H1 (cell line): ENCODE data around the gene BCAP31. TPM values are rescaled to one million over a fixed set of nuclear protein-coding genes. Genes with fewer than 3 reads are reported as not detected.

ENCODE experiments used
- CTCF ChIA-PET: fragments of 300-600 bp; sonication (Branson Sonifier 250); formaldehyde crosslinking; loops from one replicate; lab custom pipeline; 2021; ENCODE audit not compliant: partially characterized antibody; lab: Charles Lee
- POLR2A ChIA-PET: fragments of 300-600 bp; sonication (Branson Sonifier 250); formaldehyde crosslinking; loops from one replicate; lab custom pipeline; 2021; ENCODE audit warnings: inconsistent platforms; ENCODE audit not compliant: partially characterized antibody; lab: Charles Lee
- DNase-seq, 2 experiments: peaks; one replicate each; pipeline versions ENCODE4 v3.0.0 to v3.0.0-alpha.2; 2010 to 2022; ENCODE audit warnings: low spot score in 2 of 2, low read depth in 1 of 2, mixed read lengths in 1 of 2
- FAIRE-seq: peaks from 2 replicates; lab custom pipeline; 2011; peaks lifted over from hg19 to GRCh38; lab: Jason Lieb, UNC
- H2AFZ ChIP-seq: 2 replicates; pipeline ENCODE4 v1.8.1; 2012; ENCODE audit warnings: low read length, inconsistent platforms
- H2AK5ac ChIP-seq: 2 replicates; pipeline ENCODE4 v1.6.1; 2013; ENCODE audit warnings: low read depth, low read length
- H2BK120ac ChIP-seq: replicated peaks from 2 replicates; pipeline ENCODE3; 2013; ENCODE audit warnings: low read depth, low read length, inconsistent platforms
- H2BK12ac ChIP-seq: 2 replicates; pipeline ENCODE4 v1.6.1; 2013; ENCODE audit warnings: low read depth, low read length
- H2BK15ac ChIP-seq: 2 replicates; pipeline ENCODE4 v1.6.1; 2013; ENCODE audit warnings: low read length
- H2BK20ac ChIP-seq: 2 replicates; pipeline ENCODE4 v1.6.1; 2013; ENCODE audit warnings: low read length
- H2BK5ac ChIP-seq: 2 replicates; pipeline ENCODE4 v1.6.1; 2013; ENCODE audit warnings: low read depth, low read length
- H3K14ac ChIP-seq: 2 replicates; pipeline ENCODE4 v1.6.1; 2013; ENCODE audit warnings: inconsistent platforms; ENCODE audit not compliant: insufficient read length
- H3K18ac ChIP-seq: 2 replicates; pipeline ENCODE4 v1.6.1; 2013; ENCODE audit warnings: low read length; ENCODE audit errors: extremely low read depth
- H3K23ac ChIP-seq: 2 replicates; pipeline ENCODE4 v1.6.1; 2013; ENCODE audit warnings: inconsistent platforms; ENCODE audit not compliant: insufficient read length
- H3K23me2 ChIP-seq: 2 replicates; pipeline ENCODE4 v1.6.1; 2013; ENCODE audit warnings: low read depth, low read length
- H3K27ac ChIP-seq: 2 replicates; pipeline ENCODE4 v1.6.1; 2011; ENCODE audit warnings: low read depth, low read length, inconsistent platforms
- H3K27me3 ChIP-seq, 4 experiments: replicated peaks in 1 of 4; 1 replicate in 1 of 4; 2 replicates in 3 of 4; pipeline versions ENCODE4 v1.6.1 to v1.8.1; 2011 to 2013; ENCODE audit warnings: low read length in 3 of 4, mild to moderate bottlenecking in 3 of 4, inconsistent platforms in 2 of 4, mixed read lengths in 2 of 4, moderate library complexity in 1 of 4; ENCODE audit not compliant: control insufficient read depth in 3 of 4, insufficient read depth in 3 of 4; ENCODE audit errors: extremely low read depth in 1 of 4
- H3K36me3 ChIP-seq, 4 experiments: 2 replicates each; pipeline versions ENCODE4 v1.6.1 to v1.8.1; 2011 to 2013; ENCODE audit warnings: mild to moderate bottlenecking in 4 of 4, low read length in 3 of 4, moderate library complexity in 2 of 4, control low read depth in 1 of 4, inconsistent platforms in 1 of 4; ENCODE audit not compliant: insufficient read depth in 4 of 4, control insufficient read depth in 2 of 4
- H3K4ac ChIP-seq: replicated peaks from 2 replicates; pipeline ENCODE3; 2013; ENCODE audit warnings: low read length, low read depth, mixed read lengths, inconsistent platforms; ENCODE audit not compliant: insufficient read length
- H3K4me1 ChIP-seq, 4 experiments: replicated peaks in 1 of 4; 1 replicate in 1 of 4; 2 replicates in 3 of 4; pipeline versions ENCODE4 v1.6.1 to v1.8.1; 2011 to 2013; ENCODE audit warnings: low read length in 3 of 4, inconsistent platforms in 2 of 4, mixed read lengths in 1 of 4; ENCODE audit not compliant: insufficient read depth in 4 of 4, control insufficient read depth in 3 of 4
- H3K4me2 ChIP-seq, 2 experiments: 2 replicates each; pipeline versions ENCODE4 v1.6.1 to v1.8.1; 2011 to 2013; ENCODE audit warnings: low read depth in 2 of 2, low read length in 2 of 2, control low read depth in 1 of 2, inconsistent platforms in 1 of 2, mild to moderate bottlenecking in 1 of 2; ENCODE audit not compliant: insufficient read depth in 1 of 2
- H3K4me3 ChIP-seq, 4 experiments: fragments of 200-600, 300-600 bp in 1 of 4; sonication (generic), shearing (Covaris generic), sonication (Bioruptor Twin) in 1 of 4; 2 replicates each; pipeline versions ENCODE4 v1.5.1 to v1.8.1; 2011 to 2016; ENCODE audit warnings: low read length in 4 of 4, low read depth in 3 of 4, control low read depth in 2 of 4, inconsistent platforms in 2 of 4, mild to moderate bottlenecking in 2 of 4, mixed read lengths in 1 of 4, moderate library complexity in 1 of 4; ENCODE audit not compliant: insufficient read depth in 2 of 4; ENCODE audit errors: extremely low read depth in 1 of 4
- H3K56ac ChIP-seq: replicated peaks from 2 replicates; pipeline ENCODE3; 2013; ENCODE audit warnings: low read depth, mild to moderate bottlenecking, mixed read lengths, low read length, inconsistent platforms; ENCODE audit not compliant: insufficient read length
- H3K79me1 ChIP-seq: 2 replicates; pipeline ENCODE4 v1.6.1; 2013; ENCODE audit warnings: low read depth, low read length, control low read depth
- H3K79me2 ChIP-seq, 2 experiments: 2 replicates each; pipeline versions ENCODE4 v1.6.1 to v1.8.1; 2012 to 2013; ENCODE audit warnings: low read length in 2 of 2, mild to moderate bottlenecking in 2 of 2, inconsistent platforms in 1 of 2; ENCODE audit not compliant: insufficient read depth in 2 of 2, control insufficient read depth in 1 of 2
- H3K9ac ChIP-seq, 4 experiments: replicated peaks in 1 of 4; 1 replicate in 1 of 4; 2 replicates in 3 of 4; pipeline versions ENCODE4 v1.6.1 to v1.8.1; 2011 to 2013; ENCODE audit warnings: low read depth in 3 of 4, low read length in 3 of 4, control low read depth in 2 of 4, mild to moderate bottlenecking in 2 of 4, moderate library complexity in 2 of 4, inconsistent platforms in 1 of 4; ENCODE audit errors: extremely low read depth in 1 of 4
- H3K9me3 ChIP-seq, 2 experiments: 2 replicates each; pipeline versions ENCODE4 v1.6.1 to v1.8.1; 2012 to 2013; ENCODE audit warnings: mild to moderate bottlenecking in 2 of 2, moderate library complexity in 2 of 2, control low read depth in 1 of 2, inconsistent platforms in 1 of 2, low read depth in 1 of 2, low read length in 1 of 2, mixed read lengths in 1 of 2; ENCODE audit not compliant: insufficient read depth in 2 of 2
- H4K20me1 ChIP-seq, 2 experiments: replicated peaks in 1 of 2; 2 replicates each; pipeline versions ENCODE3 to v1.8.1; 2011 to 2013; ENCODE audit warnings: inconsistent platforms in 2 of 2, low read length in 2 of 2, mild to moderate bottlenecking in 1 of 2; ENCODE audit not compliant: insufficient read depth in 2 of 2, control insufficient read depth in 1 of 2
- H4K5ac ChIP-seq: 2 replicates; pipeline ENCODE4 v1.6.1; 2013; ENCODE audit warnings: low read length, low read depth, mixed read lengths, inconsistent platforms; ENCODE audit not compliant: insufficient read length
- H4K8ac ChIP-seq: 2 replicates; pipeline ENCODE4 v1.8.0; 2013; ENCODE audit warnings: mild to moderate bottlenecking, moderate library complexity, low read length, inconsistent platforms; ENCODE audit not compliant: insufficient read depth; ENCODE audit errors: extremely low read depth
- H4K91ac ChIP-seq: replicated peaks from 2 replicates; pipeline ENCODE3; 2013; ENCODE audit warnings: low read length, mixed read lengths, inconsistent platforms; ENCODE audit not compliant: insufficient read length
- BACH1 ChIP-seq: IDR thresholded peaks from 2 replicates; pipeline ENCODE4 v1.6.1; 2012; ENCODE audit warnings: low read length, improper control_type of control experiment
- CTBP2 ChIP-seq: IDR thresholded peaks from 2 replicates; pipeline ENCODE4 v1.7.0; 2011; ENCODE audit warnings: borderline replicate concordance, mild to moderate bottlenecking, moderate library complexity, mixed read lengths, low read length; ENCODE audit not compliant: insufficient read depth, insufficient read length
- EGR1 ChIP-seq: IDR thresholded peaks from 2 replicates; pipeline ENCODE4 v1.6.1; 2011; ENCODE audit warnings: low read depth, low read length, borderline replicate concordance
- KDM1A ChIP-seq: fragments of 200-600, 300-600 bp; sonication (generic); IDR thresholded peaks from 2 replicates; pipeline ENCODE4 v1.7.1; 2016; ENCODE audit warnings: mild to moderate bottlenecking, low read length, borderline replicate concordance
- MAFK ChIP-seq: IDR thresholded peaks from 2 replicates; pipeline ENCODE4 v1.6.1; 2012; ENCODE audit warnings: low read depth, mild to moderate bottlenecking, improper control_type of control experiment, low read length
- RXRA ChIP-seq: IDR thresholded peaks from 2 replicates; pipeline ENCODE4 v1.6.1; 2011; ENCODE audit warnings: low read depth, mild to moderate bottlenecking, low read length, moderate library complexity; ENCODE audit not compliant: insufficient read depth
- SIRT6 ChIP-seq: IDR thresholded peaks from one replicate; pipeline ENCODE4 v1.7.1; 2012; ENCODE audit warnings: low read length, inconsistent platforms
- SP4 ChIP-seq: IDR thresholded peaks from 2 replicates; pipeline ENCODE4 v1.6.1; 2012; ENCODE audit warnings: low read length, inconsistent platforms
- TBP ChIP-seq: IDR thresholded peaks from 2 replicates; pipeline ENCODE4 v1.6.1; 2011; ENCODE audit warnings: low read depth, low read length, improper control_type of control experiment
- ZNF274 ChIP-seq: IDR thresholded peaks from 2 replicates; pipeline ENCODE4 v1.7.0; 2012; ENCODE audit warnings: low read length, borderline replicate concordance; ENCODE audit errors: extremely low read depth
- WGBS, 2 experiments: shearing (Covaris generic) in 1 of 2; methylation state at CpG; one replicate each; pipeline versions ENCODE4 v1.1.6 to v1.1.7; 2013 to 2015; ENCODE audit warnings: low lambda C conversion rate in 2 of 2, mixed read lengths in 2 of 2, inconsistent platforms in 1 of 2, low coverage in 1 of 2, missing lambda C conversion rate in 1 of 2; ENCODE audit not compliant: insufficient replicate concordance in 2 of 2, insufficient coverage in 1 of 2, insufficient read length in 1 of 2; ENCODE audit errors: extremely low coverage in 1 of 2, missing lambda C conversion rate in 1 of 2; 5-methylcytosine and 5-hydroxymethylcytosine counted together
- polyA plus RNA-seq, 7 experiments: library from polyadenylated mRNA; depleted of rRNA in 3 of 7; stranded (reverse) in 5 of 7; unstranded in 2 of 7; fragments of >200 nt in 5 of 7; fragments of 200-250 nt in 2 of 7; gene quantifications; 1 replicate in 5 of 7; 2 replicates in 1 of 7; 4 replicates in 1 of 7; pipeline versions ENCODE4 v1.2.1 to v1.2.3, GENCODE V29; 2011 to 2013; ENCODE audit warnings: missing spikeins in 2 of 7, mixed read lengths in 2 of 7
- total RNA-seq: library from RNA; stranded (reverse); fragmentation: NEBNext Ultra II Directional; extraction: Animal tissue kit (Norgen Biotek cat#: 25700); gene quantifications from 2 replicates; pipeline ENCODE4 v1.2.1, GENCODE V29; 2021
- TF ChIP-seq, protein P1 (sequence below): IDR thresholded peaks from 2 replicates; pipeline ENCODE4 v1.6.1; 2012; ENCODE audit warnings: inconsistent platforms
- TF ChIP-seq, protein P2 (sequence below): IDR thresholded peaks from 2 replicates; pipeline ENCODE4 v1.6.1; 2012; ENCODE audit warnings: low read length, inconsistent platforms

The BCAP31 gene
- total and polyA plus RNA-seq, 2 of the 8 experiments (the other 6 are each of a cell fraction or from before 2014, with no cell fraction given) = 136 to 159 TPM

- no peaks in the 10 kb centered on the region for H4K20me1 ChIP-seq
- H3K4ac ChIP-seq = no peak overlapping the region
- no peak overlapping the region for H2BK5ac ChIP-seq
- peaks cover 0 to 29% (median 6%) of the 10 kb centered on the region in 4 experiments; a peak in 6 of 8 replicates for H3K36me3 ChIP-seq
- H3K9ac ChIP-seq = no peak overlapping the region
- H3K79me1 ChIP-seq = no peaks in the 10 kb centered on the region
- no peaks in the 10 kb centered on the region for H3K27me3 ChIP-seq
- H3K23ac ChIP-seq = no peak overlapping the region
- FAIRE-seq = no peak
- H3K18ac ChIP-seq = no peak overlapping the region
- H2BK12ac ChIP-seq = no peak overlapping the region
- no peak overlapping the region for H2BK15ac ChIP-seq
- H3K79me2 ChIP-seq = no peaks in the 10 kb centered on the region
- no peak overlapping the region for H4K5ac ChIP-seq
- H3K56ac ChIP-seq = no peak overlapping the region
- POLR2A ChIA-PET = interaction anchor here (0.9 to 1.9 kb wide), 2 partner anchors 8 to 14 kb away, joined by 4 to 11 read pairs; no protein-coding TSS in a partner anchor
- no peaks in the 10 kb centered on the region for H3K23me2 ChIP-seq
- no peak for DNase-seq
- no peak overlapping the region for H4K91ac ChIP-seq
- no peaks in the 10 kb centered on the region for H3K4me1 ChIP-seq
- H2AK5ac ChIP-seq = no peak overlapping the region
- no peak overlapping the region for H2AFZ ChIP-seq
- 80% methylated on average over 5 of the region's 15 CpGs; no CpG with 5 or more reads in 1 of the 2 experiments for WGBS, 2 experiments
- H4K8ac ChIP-seq = no peak overlapping the region
- H2BK20ac ChIP-seq = no peak overlapping the region
- no peak overlapping the region for H3K4me2 ChIP-seq
- CTCF ChIA-PET = interaction anchor here (1.0 to 2.5 kb wide), 2 partner anchors 8 to 13 kb away, joined by 3 to 10 read pairs; partner anchors contain the start of gene SLC6A8
- no peak overlapping the region for H3K27ac ChIP-seq
- no peak overlapping the region for H2BK120ac ChIP-seq
- H3K14ac ChIP-seq = no peak overlapping the region
- no peaks in the 10 kb centered on the region for H3K9me3 ChIP-seq
- H3K4me3 ChIP-seq = no peak overlapping the region
- TF ChIP-seq TBP = no peak
- TF ChIP-seq SIRT6 = no peak
- no peak for TF ChIP-seq RXRA
- no peak for TF ChIP-seq CTBP2
- TF ChIP-seq, protein P1, sequence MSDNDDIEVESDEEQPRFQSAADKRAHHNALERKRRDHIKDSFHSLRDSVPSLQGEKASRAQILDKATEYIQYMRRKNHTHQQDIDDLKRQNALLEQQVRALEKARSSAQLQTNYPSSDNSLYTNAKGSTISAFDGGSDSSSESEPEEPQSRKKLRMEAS = no peak
- no peak for TF ChIP-seq BACH1
- TF ChIP-seq, protein P2, sequence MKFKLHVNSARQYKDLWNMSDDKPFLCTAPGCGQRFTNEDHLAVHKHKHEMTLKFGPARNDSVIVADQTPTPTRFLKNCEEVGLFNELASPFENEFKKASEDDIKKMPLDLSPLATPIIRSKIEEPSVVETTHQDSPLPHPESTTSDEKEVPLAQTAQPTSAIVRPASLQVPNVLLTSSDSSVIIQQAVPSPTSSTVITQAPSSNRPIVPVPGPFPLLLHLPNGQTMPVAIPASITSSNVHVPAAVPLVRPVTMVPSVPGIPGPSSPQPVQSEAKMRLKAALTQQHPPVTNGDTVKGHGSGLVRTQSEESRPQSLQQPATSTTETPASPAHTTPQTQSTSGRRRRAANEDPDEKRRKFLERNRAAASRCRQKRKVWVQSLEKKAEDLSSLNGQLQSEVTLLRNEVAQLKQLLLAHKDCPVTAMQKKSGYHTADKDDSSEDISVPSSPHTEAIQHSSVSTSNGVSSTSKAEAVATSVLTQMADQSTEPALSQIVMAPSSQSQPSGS = no peak
- TF ChIP-seq ZNF274 = no peak
- no peak for TF ChIP-seq KDM1A
- no peak for TF ChIP-seq MAFK
- no peak for TF ChIP-seq SP4
- no peak for TF ChIP-seq EGR1
These were observed 23.7 kb downstream of the BCAP31 start for GRCh38 chrX:153700376-153700945.
